Measurements from ENCODE around the gene OTOG.

Gene OTOG

DNA sequence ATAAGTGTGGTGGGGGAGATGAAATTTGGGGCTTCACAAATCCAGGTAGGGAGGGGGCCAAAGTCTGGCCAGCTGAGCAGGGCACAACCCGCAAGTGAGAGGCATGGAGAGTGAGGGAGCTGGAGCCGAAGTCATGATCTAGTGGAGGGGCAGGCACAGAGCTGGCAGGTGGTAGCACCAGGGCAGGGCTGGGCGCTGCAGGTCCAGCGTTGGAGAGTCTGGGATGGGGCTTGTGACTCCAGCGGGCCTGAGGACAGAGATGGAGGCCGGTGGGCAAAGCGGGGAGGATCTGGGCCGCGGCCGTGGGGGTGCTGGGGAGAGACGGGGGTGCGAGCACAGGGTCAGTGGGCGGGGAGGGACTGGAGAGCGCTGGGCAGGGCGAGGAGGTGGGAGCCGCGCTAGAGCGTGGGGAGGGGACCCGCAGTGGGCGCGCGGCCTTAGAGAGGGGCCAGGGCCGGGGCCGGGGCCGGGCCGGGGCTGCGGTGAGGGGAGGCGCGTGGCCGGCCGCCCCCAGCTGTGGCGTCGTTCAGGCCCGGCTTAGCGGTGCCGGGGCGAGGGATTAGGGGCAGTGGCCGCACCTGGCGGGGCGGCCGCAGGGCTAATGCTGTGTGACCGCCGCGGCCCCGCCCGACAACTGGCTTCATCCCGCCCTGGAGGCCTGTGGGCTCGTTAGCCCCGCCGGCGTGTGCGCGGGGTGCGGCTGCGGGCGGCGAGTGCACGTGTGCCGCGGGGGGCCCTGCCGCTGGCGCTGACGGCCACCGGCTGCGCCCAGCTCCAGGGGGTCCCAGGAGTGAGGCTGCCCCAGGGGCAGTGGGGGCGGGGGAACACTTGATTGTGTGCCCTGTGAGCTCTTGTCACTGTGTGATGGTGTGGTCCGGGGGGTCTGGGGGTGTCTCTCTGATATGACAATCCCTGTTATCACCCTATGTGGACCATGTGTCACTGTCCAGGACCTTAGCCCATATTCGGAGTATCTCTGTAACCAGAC, 148.7 kb downstream of the OTOG start:
- no peak for DNase-seq (ENCODE audit: low read depth in 2 of 2)

- no peak for DNase-seq (ENCODE audit: low read depth in 2 of 2)
Observed at GRCh38 chr11:17696741-17697140, 149.7 kb downstream of the OTOG start.

All from stimulated activated CD8-positive, alpha-beta memory T cell treated with anti-CD3 and anti-CD28 coated beads, Interleukin-15, amount 100 ng/mL, for 4 hours (primary cell).